Transverse colon (tissue), 4 donors: ENCODE results near the gene CBY1. TPM values are rescaled to one million over a fixed set of nuclear protein-coding genes. Genes with fewer than 3 reads are reported as not detected.

Source experiments
- DNase-seq: peaks from one replicate; pipeline ENCODE4 v3.0.0-alpha.2; 2019
- H3K27ac ChIP-seq, 4 donors: fragments of 200-600 bp; sonication (generic); 2 replicates each; pipeline ENCODE4 v1.5.1; 2016 to 2018; ENCODE audit warnings: inconsistent platforms in 4 of 4
- H3K27me3 ChIP-seq: fragments of 200-600 bp; sonication (generic); 2 replicates; pipeline ENCODE4 v1.5.1; 2017; ENCODE audit warnings: inconsistent platforms
- H3K36me3 ChIP-seq, 4 donors: fragments of 200-600 bp; sonication (generic); 2 replicates each; pipeline ENCODE4 v1.5.1; 2017 to 2019; ENCODE audit warnings: inconsistent platforms in 4 of 4
- H3K4me1 ChIP-seq, 4 donors: fragments of 200-600 bp; sonication (generic); 2 replicates each; pipeline ENCODE4 v1.5.1; 2017 to 2020; ENCODE audit warnings: inconsistent platforms in 4 of 4
- H3K4me3 ChIP-seq, 4 donors: fragments of 200-600 bp; sonication (generic); 1 replicate in 1 of 4; 2 replicates in 3 of 4; pipeline versions ENCODE4 v1.5.1 to v1.6.1; 2017 to 2019; ENCODE audit warnings: inconsistent platforms in 4 of 4
- H3K9me3 ChIP-seq, 2 donors: fragments of 200-600 bp; sonication (generic); 2 replicates each; pipeline ENCODE4 v1.5.1; 2017 to 2019; ENCODE audit warnings: inconsistent platforms in 2 of 2
- EP300 ChIP-seq: sonication (generic); formaldehyde crosslinking; IDR thresholded peaks from one replicate; pipeline ENCODE4 v1.6.1; 2017; ENCODE audit warnings: antibody characterized with exemption, low read depth
- POLR2A ChIP-seq: fragments of 450-650 bp; IDR thresholded peaks from one replicate; pipeline ENCODE4 v1.6.1; 2016; ENCODE audit warnings: antibody characterized with exemption, mild to moderate bottlenecking, moderate library complexity
- POLR2AphosphoS5 ChIP-seq, 3 donors: sonication (generic); formaldehyde crosslinking; IDR thresholded peaks; one replicate each; pipeline ENCODE4 v1.6.1; 2016; ENCODE audit warnings: antibody characterized with exemption in 3 of 3
- WGBS, 2 donors: methylation state at CpG; one replicate each; pipeline ENCODE4 v1.1.5; 2018; ENCODE audit warnings: low coverage in 1 of 2; 5-methylcytosine and 5-hydroxymethylcytosine counted together
- in situ Hi-C, 4 donors: fragments of 200-750 bp; cut with MboI; loops; one replicate each; pipeline versions ENCODE4 v1.15.0 to v1.15.1; 2017; ENCODE audit warnings: low sequenced_read_pairs in 3 of 4, low pct_ligation_motif_present in 1 of 4, low pct_unique_long_range_greater_than_20kb in 1 of 4
- intact Hi-C: fragments of 100-400 bp; cut with DNase I; formaldehyde crosslinking; loops from one replicate; pipeline ENCODE4 v1.15.1; 2023; ENCODE audit warnings: low total_unique reads
- total RNA-seq, 4 donors: library from RNA; depleted of rRNA; stranded (reverse); fragments of >200 nt; gene quantifications; one replicate each; pipeline ENCODE4 v1.1.0, GENCODE V29; 2016
- TF ChIP-seq, protein P1 (sequence below), 5 experiments: fragments of 200-600 bp in 3 of 5; fragments of 450-650 bp in 2 of 5; sonication (generic) in 3 of 5; IDR thresholded peaks; 1 replicate in 2 of 5; 2 replicates in 3 of 5; pipeline ENCODE4 v1.5.1; 2016 to 2017; ENCODE audit warnings: antibody characterized with exemption in 5 of 5, inconsistent platforms in 3 of 5, mild to moderate bottlenecking in 2 of 5, moderate library complexity in 1 of 5

CBY1 gene
- total RNA-seq, 4 donors from 2014 or later = 15.0 to 19.8 (median 18.9) TPM

GRCh38 chr22:38618258-38618657 lies 38.2 kb upstream of the CBY1 start:
- TF ChIP-seq POLR2A (no peak), EP300 (no peak), POLR2AphosphoS5 (IDR thresholded peaks at IDR 0.05) (no peak)
- TF ChIP-seq, protein P1, sequence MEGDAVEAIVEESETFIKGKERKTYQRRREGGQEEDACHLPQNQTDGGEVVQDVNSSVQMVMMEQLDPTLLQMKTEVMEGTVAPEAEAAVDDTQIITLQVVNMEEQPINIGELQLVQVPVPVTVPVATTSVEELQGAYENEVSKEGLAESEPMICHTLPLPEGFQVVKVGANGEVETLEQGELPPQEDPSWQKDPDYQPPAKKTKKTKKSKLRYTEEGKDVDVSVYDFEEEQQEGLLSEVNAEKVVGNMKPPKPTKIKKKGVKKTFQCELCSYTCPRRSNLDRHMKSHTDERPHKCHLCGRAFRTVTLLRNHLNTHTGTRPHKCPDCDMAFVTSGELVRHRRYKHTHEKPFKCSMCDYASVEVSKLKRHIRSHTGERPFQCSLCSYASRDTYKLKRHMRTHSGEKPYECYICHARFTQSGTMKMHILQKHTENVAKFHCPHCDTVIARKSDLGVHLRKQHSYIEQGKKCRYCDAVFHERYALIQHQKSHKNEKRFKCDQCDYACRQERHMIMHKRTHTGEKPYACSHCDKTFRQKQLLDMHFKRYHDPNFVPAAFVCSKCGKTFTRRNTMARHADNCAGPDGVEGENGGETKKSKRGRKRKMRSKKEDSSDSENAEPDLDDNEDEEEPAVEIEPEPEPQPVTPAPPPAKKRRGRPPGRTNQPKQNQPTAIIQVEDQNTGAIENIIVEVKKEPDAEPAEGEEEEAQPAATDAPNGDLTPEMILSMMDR (IDR thresholded peaks at IDR 0.05) = no peak
- Histone ChIP-seq H3K27ac (no peak overlapping the region), H3K27me3 (no peaks in the 10 kb centered on the region), H3K4me1 (peaks cover 0 to 3% (median 0%) of the 10 kb centered on the region in 4 donors), H3K9me3 (no peaks in the 10 kb centered on the region), H3K4me3 (no peak overlapping the region), H3K36me3 (no peaks in the 10 kb centered on the region)
- 100% methylated on average over 1 of the region's 1 CpG; no CpG with 5 or more reads in 1 of the 2 donors for WGBS, 2 donors
- in situ Hi-C loops (no loop called here), intact Hi-C loops (no loop called here)
- DNase-seq = no peak

GRCh38 chr22:38618682-38619081 lies 37.8 kb upstream of the CBY1 start:
- in situ Hi-C loops (no loop called here), intact Hi-C loops (no loop called here)
- Histone ChIP-seq H3K36me3 (no peaks in the 10 kb centered on the region), H3K9me3 (no peaks in the 10 kb centered on the region), H3K27ac (no peak overlapping the region), H3K4me1 (peaks cover 0 to 3% (median 0%) of the 10 kb centered on the region in 4 donors), H3K4me3 (no peak overlapping the region), H3K27me3 (no peaks in the 10 kb centered on the region)
- no peak for DNase-seq
- 95% methylated on average over 2 of the region's 2 CpGs; no CpG with 5 or more reads in 1 of the 2 donors for WGBS, 2 donors
- TF ChIP-seq, protein P1 (IDR thresholded peaks at IDR 0.05) = no peak
- no peak for TF ChIP-seq POLR2A
- no peak for TF ChIP-seq EP300
- no peak for TF ChIP-seq POLR2AphosphoS5 (IDR thresholded peaks at IDR 0.05)

DNA sequence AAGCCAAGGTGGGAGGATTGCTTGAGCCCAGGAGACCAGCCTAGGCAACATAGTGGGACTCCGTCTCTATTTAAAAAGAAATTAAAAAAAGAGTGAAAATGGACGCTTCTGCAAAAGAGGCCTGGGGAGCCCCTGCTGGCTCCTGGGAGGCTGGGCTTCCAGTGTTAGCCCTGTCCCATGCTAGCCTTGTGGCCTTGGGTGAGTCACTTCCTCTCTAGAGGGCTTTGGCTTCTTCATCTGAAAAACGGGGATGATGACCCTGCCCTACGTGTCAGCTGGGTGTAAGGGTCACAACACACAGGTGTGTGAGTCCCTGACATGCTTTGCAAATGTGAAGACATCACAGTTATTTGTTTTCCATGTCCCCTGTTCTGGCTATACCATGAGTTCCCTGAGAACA lies 33.1 kb upstream of the CBY1 start:
- in situ Hi-C loops (no loop called here), intact Hi-C loops (no loop called here)
- no peak for TF ChIP-seq EP300
- TF ChIP-seq POLR2A = no peak
- no peak for TF ChIP-seq POLR2AphosphoS5 (IDR thresholded peaks at IDR 0.05)
- TF ChIP-seq, protein P1 (IDR thresholded peaks at IDR 0.05) = no peak
- DNase-seq = no peak
- Histone ChIP-seq H3K4me3 (no peak overlapping the region), H3K27ac (no peak overlapping the region), H3K9me3 (no peaks in the 10 kb centered on the region), H3K36me3 (no peaks in the 10 kb centered on the region), H3K4me1 (no peaks in the 10 kb centered on the region), H3K27me3 (no peaks in the 10 kb centered on the region)
- WGBS, 2 donors = 57 to 68% methylated on average over 1 to 4 of the region's 4 CpGs

DNA sequence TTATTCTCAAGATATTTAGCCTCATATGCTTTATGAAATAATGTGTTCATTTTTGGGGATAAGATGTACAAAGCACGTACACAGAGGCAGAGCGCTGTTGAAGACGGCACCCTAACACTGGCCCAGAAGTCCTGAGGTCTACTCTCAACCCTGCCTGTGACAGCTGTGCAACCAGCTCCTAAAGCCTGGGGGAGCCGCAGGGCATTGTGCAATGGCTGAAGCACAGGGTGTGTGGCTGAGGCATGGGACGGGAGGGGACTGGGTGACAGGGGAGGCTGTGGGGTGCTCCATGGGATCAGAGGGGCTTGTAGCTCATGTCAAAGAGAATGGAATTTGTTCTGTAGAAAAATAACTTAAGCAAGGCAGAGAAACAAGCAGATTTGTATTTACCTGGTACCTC lies 28.0 kb upstream of the CBY1 start:
- Histone ChIP-seq H3K27me3 (no peaks in the 10 kb centered on the region), H3K4me3 (no peak overlapping the region), H3K4me1 (no peaks in the 10 kb centered on the region), H3K27ac (no peak overlapping the region), H3K36me3 (no peaks in the 10 kb centered on the region), H3K9me3 (no peaks in the 10 kb centered on the region)
- TF ChIP-seq POLR2A (no peak), POLR2AphosphoS5 (IDR thresholded peaks at IDR 0.05) (no peak), EP300 (no peak)
- TF ChIP-seq, protein P1 (IDR thresholded peaks at IDR 0.05) = no peak
- no peak for DNase-seq
- in situ Hi-C loops = no loop called here
- intact Hi-C loops = no loop called here
- WGBS, 2 donors = 89 to 90% methylated on average over 5 of the region's 5 CpGs
